Keratinocyte (primary cell): ENCODE results near the gene NFATC2. TPM values are rescaled to one million over a fixed set of nuclear protein-coding genes. Genes with fewer than 3 reads are reported as not detected.

Source experiments
- DNase-seq: peaks from one replicate; pipeline ENCODE4 v3.0.0-alpha.2; 2011; ENCODE audit warnings: low read depth, missing footprints, low spot score
- FAIRE-seq: peaks from 2 replicates; lab custom pipeline; 2011; peaks lifted over from hg19 to GRCh38; lab: Jason Lieb, UNC
- H2AFZ ChIP-seq: 2 replicates; pipeline ENCODE4 v1.6.0; 2012; ENCODE audit warnings: low read length, control low read depth, inconsistent platforms; ENCODE audit not compliant: control insufficient read depth
- H3K27ac ChIP-seq: 2 replicates; pipeline ENCODE4 v1.5.1; 2011; ENCODE audit warnings: low read length; ENCODE audit not compliant: control insufficient read depth, insufficient read depth
- H3K27me3 ChIP-seq: 3 replicates; pipeline ENCODE4 v1.6.0; 2011; ENCODE audit warnings: low read length; ENCODE audit not compliant: control insufficient read depth, insufficient read depth; ENCODE audit errors: extremely low read depth
- H3K36me3 ChIP-seq, 2 experiments: 2 replicates in 1 of 2; 3 replicates in 1 of 2; pipeline ENCODE4 v1.5.1; 2011; ENCODE audit warnings: low read length in 2 of 2, mild to moderate bottlenecking in 1 of 2; ENCODE audit not compliant: control insufficient read depth in 2 of 2, insufficient read depth in 2 of 2; ENCODE audit errors: extremely low read depth in 1 of 2
- H3K4me1 ChIP-seq: 3 replicates; pipeline ENCODE4 v1.5.1; 2011; ENCODE audit warnings: low read length; ENCODE audit not compliant: control insufficient read depth, insufficient read depth; ENCODE audit errors: extremely low read depth
- H3K4me2 ChIP-seq: 3 replicates; pipeline ENCODE4 v1.6.0; 2011; ENCODE audit warnings: low read depth, low read length; ENCODE audit not compliant: control insufficient read depth, insufficient read depth; ENCODE audit errors: extremely low read depth
- H3K4me3 ChIP-seq, 3 experiments: fragments of 200-600 bp in 1 of 3; sonication (generic) in 1 of 3; 2 replicates in 2 of 3; 3 replicates in 1 of 3; pipeline ENCODE4 v1.5.1; 2011 to 2016; ENCODE audit warnings: low read length in 3 of 3, mild to moderate bottlenecking in 3 of 3, control low read depth in 2 of 3, inconsistent platforms in 1 of 3, low read depth in 1 of 3, mixed read lengths in 1 of 3, mixed run types in 1 of 3, moderate library complexity in 1 of 3; ENCODE audit not compliant: control insufficient read depth in 2 of 3, insufficient read depth in 2 of 3; ENCODE audit errors: extremely low read depth in 1 of 3
- H3K79me2 ChIP-seq: 2 replicates; pipeline ENCODE4 v1.6.0; 2012; ENCODE audit warnings: low read length; ENCODE audit not compliant: control insufficient read depth, insufficient read depth
- H3K9ac ChIP-seq: 3 replicates; pipeline ENCODE4 v1.6.0; 2011; ENCODE audit warnings: low read length; ENCODE audit not compliant: control insufficient read depth, insufficient read depth; ENCODE audit errors: extremely low read depth
- H3K9me1 ChIP-seq: 3 replicates; pipeline ENCODE4 v1.6.0; 2011; ENCODE audit warnings: low read length; ENCODE audit not compliant: control insufficient read depth, insufficient read depth; ENCODE audit errors: extremely low read depth
- H3K9me3 ChIP-seq: 2 replicates; pipeline ENCODE4 v1.5.1; 2012; ENCODE audit warnings: low read depth, low read length; ENCODE audit not compliant: control insufficient read depth
- H4K20me1 ChIP-seq: 3 replicates; pipeline ENCODE4 v1.6.0; 2011; ENCODE audit warnings: low read length; ENCODE audit not compliant: control insufficient read depth, insufficient read depth; ENCODE audit errors: extremely low read depth
- CTCF ChIP-seq, 3 experiments: IDR thresholded peaks in 1 of 3; conservative IDR thresholded peaks in 1 of 3; optimal IDR thresholded peaks in 1 of 3; 2 replicates in 2 of 3; 3 replicates in 1 of 3; pipeline versions ENCODE3 to v1.5.1; 2011; ENCODE audit warnings: low read length in 3 of 3, mild to moderate bottlenecking in 3 of 3, moderate library complexity in 2 of 3, control low read depth in 1 of 3, inconsistent platforms in 1 of 3; ENCODE audit not compliant: insufficient read depth in 2 of 3; ENCODE audit errors: extremely low read depth in 1 of 3
- EZH2 ChIP-seq: IDR thresholded peaks from one replicate; pipeline ENCODE4 v1.6.1; 2012; ENCODE audit warnings: inconsistent platforms, mild to moderate bottlenecking, low read length, moderate library complexity
- dilution Hi-C: fragments of 300-500 bp; cut with MboI; formaldehyde crosslinking; loops from one replicate; pipeline ENCODE4 v1.7.0; 2020; ENCODE audit warnings: low sequenced_read_pairs; ENCODE audit not compliant: extremely low pct_ligation_motif_present
- polyA plus RNA-seq, 5 experiments: library from polyadenylated mRNA; depleted of rRNA in 3 of 5; stranded (reverse) in 3 of 5; stranded (forward) in 1 of 5; unstranded in 1 of 5; fragments of >200 nt; gene quantifications; 1 replicate in 1 of 5; 2 replicates in 3 of 5; 3 replicates in 1 of 5; pipeline versions ENCODE4 v1.2.1 to v1.2.3, GENCODE V29; 2011 to 2012; ENCODE audit warnings: missing spikeins in 2 of 5, low read depth in 1 of 5, low replicate concordance in 1 of 5

NFATC2 gene
- polyA plus RNA-seq, 1 donor (not counting 4 experiments of a cell fraction or from before 2014, with no cell fraction given), result 0.05 TPM

GRCh38 chr20:51425347-51426106 lies 117.0 kb downstream of the NFATC2 start:
- H3K4me3 ChIP-seq, result no peak overlapping the region
- DNase-seq (no peak), FAIRE-seq (no peak)
- H3K9me3 ChIP-seq, result no peaks in the 10 kb centered on the region
- no peak overlapping the region for H3K4me2 ChIP-seq
- dilution Hi-C loops, result no loop called here
- no peak overlapping the region for H3K27ac ChIP-seq
- H3K9ac ChIP-seq, result no peak overlapping the region
- H3K4me1 ChIP-seq, result no peaks in the 10 kb centered on the region
- no peaks in the 10 kb centered on the region for H4K20me1 ChIP-seq
- H3K79me2 ChIP-seq, result no peaks in the 10 kb centered on the region
- H3K36me3 ChIP-seq, result no peaks in the 10 kb centered on the region
- H3K27me3 ChIP-seq, result peaks cover 58% of the 10 kb centered on the region
- H3K9me1 ChIP-seq, result no peaks in the 10 kb centered on the region
- TF ChIP-seq CTCF (optimal IDR thresholded peaks at IDR 0.05 in 1 of 3, IDR thresholded peaks at IDR 0.05 in 1 of 3, conservative IDR thresholded peaks at IDR 0.05 in 1 of 3; ENCODE audit: extremely low read depth in 1 of 3, insufficient read depth in 2 of 3, low read length in 3 of 3) (no peak), EZH2 (no peak)
- H2AFZ ChIP-seq, result no peak overlapping the region

GRCh38 chr20:51424270-51425117 lies 118.0 kb downstream of the NFATC2 start:
- Histone ChIP-seq H3K4me1 (no peaks in the 10 kb centered on the region), H3K9me1 (no peaks in the 10 kb centered on the region), H3K79me2 (no peaks in the 10 kb centered on the region), H3K4me3 (no peak overlapping the region), H3K27ac (no peak overlapping the region), H3K36me3 (no peaks in the 10 kb centered on the region), H3K27me3 (peaks cover 54% of the 10 kb centered on the region), H3K4me2 (no peak overlapping the region), H4K20me1 (no peaks in the 10 kb centered on the region), H2AFZ (no peak overlapping the region), H3K9me3 (no peaks in the 10 kb centered on the region), H3K9ac (no peak overlapping the region)
- no peak for FAIRE-seq
- no peak for TF ChIP-seq CTCF (optimal IDR thresholded peaks at IDR 0.05 in 1 of 3, IDR thresholded peaks at IDR 0.05 in 1 of 3, conservative IDR thresholded peaks at IDR 0.05 in 1 of 3; ENCODE audit: extremely low read depth in 1 of 3, insufficient read depth in 2 of 3, low read length in 3 of 3)
- TF ChIP-seq EZH2, result no peak
- no peak for DNase-seq
- dilution Hi-C loops, result no loop called here
